LNCAP (cell line): Measurements from ENCODE around the gene FEV.

Source experiments
- CTCF ChIP-seq: fragments of 450-650 bp; IDR thresholded peaks from 2 replicates; pipeline ENCODE4 v1.5.1; 2017; ENCODE audit warnings: mild to moderate bottlenecking

The FEV gene

DNA sequence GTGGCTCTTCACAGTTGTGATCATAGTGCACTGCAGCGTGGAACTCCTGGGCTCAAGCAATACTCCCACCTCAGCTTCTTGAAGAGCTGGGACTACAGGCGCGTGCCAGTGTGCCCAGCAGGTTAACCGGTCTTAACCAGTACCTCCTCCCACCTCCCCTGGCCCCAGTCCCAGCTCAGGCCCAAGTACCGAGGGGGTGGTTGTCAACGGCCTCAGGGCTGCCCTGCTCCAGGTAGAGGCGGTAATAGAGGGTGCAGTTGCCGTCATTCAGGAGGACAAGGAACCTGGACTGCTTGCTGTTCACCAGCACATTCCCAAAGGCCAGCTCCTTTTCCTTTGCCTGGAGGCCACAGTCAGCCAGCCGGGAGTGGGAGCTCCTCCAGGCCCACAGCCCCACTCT, 36.6 kb upstream of the FEV start:
- no peak for TF ChIP-seq CTCF

GRCh38 chr2:219020604-219021365, 35.8 kb upstream of the FEV start:
- TF ChIP-seq CTCF, result no peak

- TF ChIP-seq CTCF, result no peak
These were observed 34.5 kb upstream of the FEV start for GRCh38 chr2:219019436-219019835.

- TF ChIP-seq CTCF, result no peak
These were observed 33.7 kb upstream of the FEV start for GRCh38 chr2:219018726-219019125.

DNA sequence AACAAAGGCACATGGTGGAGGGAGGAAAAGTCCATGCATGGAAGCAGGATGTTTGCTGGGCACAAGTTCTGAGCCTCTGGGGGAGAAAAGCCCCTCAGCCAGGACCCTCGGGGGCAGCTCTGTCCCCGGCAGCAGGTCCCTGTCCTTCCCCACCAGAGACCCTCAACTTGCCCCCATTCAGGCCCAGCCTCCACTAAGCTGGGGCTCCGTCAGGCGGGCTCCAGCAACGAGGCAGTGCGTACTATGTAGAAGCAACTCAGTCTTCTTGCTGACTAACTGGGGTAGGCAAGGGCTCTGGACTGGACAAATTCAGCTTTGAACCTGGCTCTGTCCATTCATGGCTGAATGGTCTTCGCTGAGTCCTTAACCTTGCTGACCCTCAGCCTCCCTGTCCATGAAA, 33.3 kb upstream of the FEV start:
- no peak for TF ChIP-seq CTCF

DNA sequence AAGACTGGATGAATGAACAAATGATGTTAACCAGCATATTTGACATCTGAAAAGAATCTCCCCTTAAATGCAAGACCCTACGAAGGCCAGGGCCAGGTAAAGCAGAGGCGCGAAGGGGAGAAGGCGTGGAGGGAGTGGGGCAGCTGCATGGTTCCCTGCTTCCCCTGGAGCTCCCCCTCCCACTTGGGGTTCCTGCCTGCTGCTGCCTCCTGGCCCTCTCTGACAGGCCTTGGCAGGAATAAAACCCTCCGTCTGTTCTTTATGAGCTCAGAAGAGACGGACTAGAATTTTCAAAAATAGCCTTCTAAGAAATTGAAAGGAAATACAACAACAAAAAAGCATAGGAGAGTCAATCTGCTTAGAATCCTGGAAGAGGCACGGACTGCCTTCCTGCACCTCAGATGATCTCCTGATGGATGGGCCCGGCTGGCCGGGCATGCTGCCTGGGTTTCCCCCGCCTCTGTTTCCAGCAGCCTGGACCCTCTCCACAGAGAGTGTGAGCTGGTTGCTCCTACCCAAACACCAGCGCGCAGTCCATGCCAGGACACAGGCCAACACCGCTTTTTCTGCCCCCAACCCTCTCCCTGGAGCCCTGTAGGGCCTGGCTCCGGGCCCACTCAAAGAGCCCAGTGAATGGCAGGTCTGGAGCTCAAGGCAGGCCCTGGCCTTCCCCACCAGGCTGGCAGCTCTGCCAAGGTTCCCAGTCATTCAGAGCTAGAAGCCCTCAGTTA, 32.4 kb upstream of the FEV start:
- TF ChIP-seq CTCF, result no peak

- no peak for TF ChIP-seq CTCF
These were observed 31.7 kb upstream of the FEV start for GRCh38 chr2:219016721-219017120.
